Tibial nerve (tissue), 4 donors: Measurements from ENCODE around the gene METTL16.

Experiments
- EP300 ChIP-seq, 2 donors: sonication (generic); formaldehyde crosslinking; IDR thresholded peaks; one replicate each; pipeline ENCODE4 v1.6.1; 2017; ENCODE audit warnings: antibody characterized with exemption in 2 of 2, mild to moderate bottlenecking in 1 of 2
- TF ChIP-seq, protein P1 (sequence below), 5 experiments: fragments of 200-600 bp in 3 of 5; fragments of 450-650 bp in 2 of 5; sonication (generic) in 3 of 5; IDR thresholded peaks; one replicate each; pipeline ENCODE4 v1.5.1; 2016 to 2019; ENCODE audit warnings: antibody characterized with exemption in 5 of 5, mild to moderate bottlenecking in 3 of 5, moderate library complexity in 2 of 5

DNA sequence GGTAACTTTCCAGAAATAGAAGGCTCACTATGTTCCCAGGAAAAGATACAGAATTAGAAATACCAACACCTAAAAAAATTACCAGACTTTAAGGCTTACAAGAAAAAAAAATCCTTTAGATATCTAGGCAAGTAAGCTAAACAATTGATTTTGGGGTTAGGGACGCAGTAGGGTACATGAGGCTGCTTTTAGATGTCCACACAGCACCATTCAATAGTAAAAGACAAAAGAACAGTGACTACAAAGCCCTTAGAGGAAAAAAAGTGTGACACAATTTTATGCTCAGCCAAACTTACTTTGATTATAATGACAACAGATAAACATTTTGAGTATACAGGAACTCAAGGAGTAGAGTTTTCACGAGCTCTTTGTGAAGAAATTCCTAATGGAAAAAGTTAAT lies 29.9 kb downstream of the METTL16 start:
- TF ChIP-seq, protein P1, sequence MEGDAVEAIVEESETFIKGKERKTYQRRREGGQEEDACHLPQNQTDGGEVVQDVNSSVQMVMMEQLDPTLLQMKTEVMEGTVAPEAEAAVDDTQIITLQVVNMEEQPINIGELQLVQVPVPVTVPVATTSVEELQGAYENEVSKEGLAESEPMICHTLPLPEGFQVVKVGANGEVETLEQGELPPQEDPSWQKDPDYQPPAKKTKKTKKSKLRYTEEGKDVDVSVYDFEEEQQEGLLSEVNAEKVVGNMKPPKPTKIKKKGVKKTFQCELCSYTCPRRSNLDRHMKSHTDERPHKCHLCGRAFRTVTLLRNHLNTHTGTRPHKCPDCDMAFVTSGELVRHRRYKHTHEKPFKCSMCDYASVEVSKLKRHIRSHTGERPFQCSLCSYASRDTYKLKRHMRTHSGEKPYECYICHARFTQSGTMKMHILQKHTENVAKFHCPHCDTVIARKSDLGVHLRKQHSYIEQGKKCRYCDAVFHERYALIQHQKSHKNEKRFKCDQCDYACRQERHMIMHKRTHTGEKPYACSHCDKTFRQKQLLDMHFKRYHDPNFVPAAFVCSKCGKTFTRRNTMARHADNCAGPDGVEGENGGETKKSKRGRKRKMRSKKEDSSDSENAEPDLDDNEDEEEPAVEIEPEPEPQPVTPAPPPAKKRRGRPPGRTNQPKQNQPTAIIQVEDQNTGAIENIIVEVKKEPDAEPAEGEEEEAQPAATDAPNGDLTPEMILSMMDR (IDR thresholded peaks at IDR 0.05): no peak
- no peak for TF ChIP-seq EP300 (IDR thresholded peaks at IDR 0.05)
